Breast epithelium (tissue), 4 donors: ENCODE measurements around the gene BTF3. TPM values are rescaled to one million over a fixed set of nuclear protein-coding genes. Genes with fewer than 3 reads are reported as not detected.

Source experiments
- DNase-seq, 2 donors: peaks; one replicate each; pipeline ENCODE4 v3.0.0-alpha.2; 2019; ENCODE audit warnings: low spot score in 2 of 2
- H3K27ac ChIP-seq, 2 donors: fragments of 200-600 bp; sonication (generic) in 1 of 2; one replicate each; pipeline ENCODE4 v1.5.1; 2016 to 2019; ENCODE audit warnings: mild to moderate bottlenecking in 1 of 2
- H3K27me3 ChIP-seq, 2 donors: fragments of 200-600 bp; sonication (generic) in 1 of 2; one replicate each; pipeline versions ENCODE4 v1.5.1 to v1.6.0; 2017 to 2019; ENCODE audit warnings: control low read depth in 1 of 2, mild to moderate bottlenecking in 1 of 2
- H3K36me3 ChIP-seq: fragments of 200-600 bp; one replicate; pipeline ENCODE4 v1.5.1; 2019
- H3K4me1 ChIP-seq, 2 donors: fragments of 200-600 bp; sonication (generic); one replicate each; pipeline ENCODE4 v1.5.1; 2016 to 2019; ENCODE audit warnings: control low read depth in 1 of 2
- H3K4me3 ChIP-seq, 3 donors: fragments of 200-600 bp; sonication (generic); 1 replicate in 2 of 3; 2 replicates in 1 of 3; pipeline ENCODE4 v1.5.1; 2016 to 2019; ENCODE audit warnings: mild to moderate bottlenecking in 3 of 3, moderate library complexity in 2 of 3
- H3K9me3 ChIP-seq, 2 donors: fragments of 200-600 bp; sonication (generic) in 1 of 2; one replicate each; pipeline ENCODE4 v1.5.1; 2016 to 2019; ENCODE audit warnings: control low read depth in 1 of 2
- POLR2A ChIP-seq: fragments of 450-650 bp; IDR thresholded peaks from one replicate; pipeline ENCODE4 v1.6.1; 2016; ENCODE audit warnings: antibody characterized with exemption, mild to moderate bottlenecking, moderate library complexity
- intact Hi-C: fragments of 100-400 bp; cut with DNase I; formaldehyde crosslinking; loops from one replicate; pipeline ENCODE4 v1.15.1; 2023; ENCODE audit warnings: low total_unique reads
- total RNA-seq, 3 donors: library from RNA; depleted of rRNA; stranded (reverse); fragments of >200 nt; gene quantifications; one replicate each; pipeline ENCODE4 v1.1.0, GENCODE V29; 2016

Gene BTF3
- total RNA-seq, 3 donors from 2014 or later: 503 to 575 (median 519) TPM

DNA sequence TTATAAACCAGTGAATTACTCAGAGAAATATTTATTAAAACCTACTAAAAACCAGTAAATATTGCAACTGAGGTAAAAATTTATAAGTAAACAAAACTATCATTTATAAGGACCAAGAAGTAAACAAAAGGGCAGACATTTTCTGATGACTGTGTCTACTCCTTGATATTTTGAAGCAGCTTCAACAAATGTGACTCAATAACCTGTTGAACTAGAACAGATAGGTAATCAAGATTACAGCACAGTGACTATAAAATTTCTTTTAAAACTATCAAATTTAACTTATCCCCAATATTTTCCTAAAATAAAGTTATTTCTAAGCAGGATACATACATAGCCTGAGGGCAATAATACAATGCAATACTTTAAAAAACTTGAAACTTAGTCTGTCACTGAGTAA, 54.4 kb downstream of the BTF3 start:
- no peak for TF ChIP-seq POLR2A
- no peaks in the 10 kb centered on the region for H3K9me3 ChIP-seq
- H3K36me3 ChIP-seq: peaks cover 10% of the 10 kb centered on the region
- H3K27me3 ChIP-seq: no peaks in the 10 kb centered on the region
- H3K4me1 ChIP-seq: no peaks in the 10 kb centered on the region
- DNase-seq: no peak
- H3K27ac ChIP-seq: no peak overlapping the region
- H3K4me3 ChIP-seq: no peak overlapping the region
- intact Hi-C loops: no loop called here

Other genes with a start within 250 kb of the BTF3 start
- gene FOXD1, start 49.7 kb upstream of the BTF3 start, total RNA-seq: under 1 TPM in 2 of 3 donors, not detected in 1; 0.29 to 0.32 TPM
- gene ANKRA2, start 67.2 kb downstream of the BTF3 start, total RNA-seq: 10 to 100 TPM; 28.8 to 83.9 (median 44.2) TPM
- 10 to 100 TPM; 38.7 to 61.6 (median 39.0) TPM for gene UTP15, start 67.3 kb downstream of the BTF3 start, total RNA-seq
- gene ARHGEF28, start 127.8 kb downstream of the BTF3 start, total RNA-seq: 10 to 100 TPM; 11.4 to 65.4 (median 31.5) TPM